NCI-H1417 (cell line): ENCODE measurements around the gene NEGR1.
A peak's percentile ranks its signal among the peaks of the same experiment; 100 is the strongest.
"Not testable (repeated sequence)": the region's sequence is repeated elsewhere in the genome, so short reads cannot be mapped to it uniquely, and the experiment has no call there.

Experiments
- DNase-seq, 3 experiments: peaks; one replicate each; lab custom pipeline; 2025; lab: John Stamatoyannopoulos, UW

Gene NEGR1

DNA sequence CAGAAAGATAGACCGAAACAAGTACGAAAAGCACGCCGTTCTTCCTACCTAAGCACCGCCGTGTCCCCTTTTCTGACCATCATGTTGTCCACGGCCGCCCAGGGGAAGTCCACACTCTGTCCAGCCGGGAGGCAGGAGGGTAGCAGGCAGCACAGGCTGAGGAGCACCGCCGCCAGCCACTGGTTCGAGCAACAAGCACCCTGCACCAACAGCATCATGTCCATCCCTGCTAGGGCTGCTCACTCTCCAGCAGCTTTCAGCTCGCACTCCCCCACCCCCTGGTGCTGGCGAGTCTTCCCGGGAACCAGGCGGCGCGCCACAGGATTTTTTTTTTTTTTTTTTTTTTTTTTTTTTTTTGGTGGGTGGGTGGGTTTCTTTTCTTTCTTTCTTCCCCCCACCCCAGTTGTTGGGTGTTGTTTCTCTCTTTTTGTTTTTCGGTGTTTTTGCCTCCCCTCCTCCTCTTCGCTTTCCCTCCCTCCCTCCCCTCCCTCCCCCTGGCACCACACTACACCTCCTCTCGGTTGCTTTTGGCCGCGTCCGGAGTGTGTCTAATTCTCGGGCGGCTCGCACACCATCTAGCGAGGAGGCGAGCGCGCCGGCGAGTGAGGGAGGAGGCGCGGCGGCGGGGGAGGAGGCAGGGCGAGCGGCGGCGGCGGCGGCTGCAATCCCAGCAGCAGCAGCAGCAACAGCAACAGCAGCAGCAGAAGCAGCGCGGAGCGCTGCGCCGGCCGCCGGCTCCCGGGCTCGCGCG is at the start of gene NEGR1:
TSS of gene NEGR1 (minus strand) at position 269 of the 751 bp plus-strand sequence.
- peak; percentile 85 to 96 (median 92) for DNase-seq

GRCh38 chr1:72326494-72326893 is 44.2 kb upstream of the NEGR1 start:
- no peak for DNase-seq

- DNase-seq, result no peak
Measured at GRCh38 chr1:72324451-72324850, 42.1 kb upstream of the NEGR1 start.

GRCh38 chr1:72322910-72323309 is 40.6 kb upstream of the NEGR1 start:
- DNase-seq, result no peak

DNA sequence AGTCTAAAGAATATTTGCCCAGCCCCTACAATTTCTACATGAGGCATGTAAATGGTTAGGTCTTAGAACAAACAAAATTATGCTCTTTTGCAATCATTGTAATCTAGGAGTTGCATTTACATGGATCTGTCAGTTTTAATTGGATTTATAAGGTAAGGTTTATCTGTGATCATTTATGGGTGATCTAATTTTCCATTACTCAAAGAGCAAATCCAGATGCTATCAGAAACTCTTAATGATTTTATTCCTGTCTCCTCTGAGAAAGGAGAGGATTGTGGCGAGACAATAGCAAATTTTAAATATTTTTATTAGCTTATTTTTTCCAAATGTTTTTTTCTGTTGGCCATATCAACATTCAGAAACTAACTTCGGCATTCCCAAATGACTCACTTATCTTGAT is 14.2 kb upstream of the NEGR1 start:
- no peak for DNase-seq

DNA sequence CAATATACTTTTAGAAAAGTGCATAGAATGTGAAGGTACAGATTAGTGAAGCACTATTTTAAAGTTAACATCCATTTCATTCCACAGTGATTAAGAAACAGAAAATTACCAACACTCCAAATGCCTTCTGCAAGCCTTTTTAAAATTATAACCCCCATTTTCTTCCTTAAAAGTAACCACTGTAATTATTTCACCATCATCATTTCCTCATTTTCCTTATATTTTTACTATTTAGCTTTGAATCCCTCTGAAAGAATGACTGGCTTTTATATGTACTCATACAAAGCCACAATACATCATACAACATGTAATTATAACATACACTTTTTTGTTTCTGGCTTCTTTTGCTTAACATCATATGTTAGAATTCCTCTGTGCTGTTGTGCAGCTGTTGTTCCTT is 6.5 kb upstream of the NEGR1 start:
- DNase-seq, result no peak

DNA sequence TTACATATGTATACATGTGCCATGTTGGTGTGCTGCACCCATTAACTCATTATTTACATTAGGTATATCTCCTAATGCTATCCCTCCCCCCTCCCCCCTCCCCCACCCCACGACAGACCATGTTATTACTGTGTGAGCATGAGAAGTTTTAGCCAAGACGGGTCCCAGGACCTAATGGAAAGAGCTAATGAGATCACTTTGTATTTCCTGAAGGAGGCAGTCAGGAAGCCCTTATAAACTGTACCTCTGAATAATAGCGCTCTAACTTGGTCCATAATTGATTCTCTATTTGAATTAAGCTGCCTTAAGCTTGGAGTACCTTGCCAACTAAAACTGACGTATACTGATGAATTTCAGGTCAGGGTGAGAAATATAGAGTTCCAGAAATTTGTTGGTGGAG is 4.1 kb upstream of the NEGR1 start:
- DNase-seq, result no peak

GRCh38 chr1:72285074-72285425 is 2.7 kb upstream of the NEGR1 start:
- peak in 2 of 3 experiments; percentile 39 to 57 for DNase-seq

- peak; percentile 68 to 91 (median 78) for DNase-seq
Measured at GRCh38 chr1:72284348-72285073, 2.2 kb upstream of the NEGR1 start.

GRCh38 chr1:72284084-72284347 is 1.7 kb upstream of the NEGR1 start:
- DNase-seq, result peak in 1 of 3 experiments; percentile 92

- DNase-seq, result peak; percentile 77 to 94 (median 93)
Measured at GRCh38 chr1:72283307-72284083, 1.2 kb upstream of the NEGR1 start.

- DNase-seq, result peak in 2 of 3 experiments; percentile 58 to 94
Measured at GRCh38 chr1:72283022-72283306, 625 bp upstream of the NEGR1 start.

- DNase-seq, result peak in 2 of 3 experiments; percentile 19 to 70
Measured at GRCh38 chr1:72281637-72282270, 585 bp downstream of the NEGR1 start.

DNA sequence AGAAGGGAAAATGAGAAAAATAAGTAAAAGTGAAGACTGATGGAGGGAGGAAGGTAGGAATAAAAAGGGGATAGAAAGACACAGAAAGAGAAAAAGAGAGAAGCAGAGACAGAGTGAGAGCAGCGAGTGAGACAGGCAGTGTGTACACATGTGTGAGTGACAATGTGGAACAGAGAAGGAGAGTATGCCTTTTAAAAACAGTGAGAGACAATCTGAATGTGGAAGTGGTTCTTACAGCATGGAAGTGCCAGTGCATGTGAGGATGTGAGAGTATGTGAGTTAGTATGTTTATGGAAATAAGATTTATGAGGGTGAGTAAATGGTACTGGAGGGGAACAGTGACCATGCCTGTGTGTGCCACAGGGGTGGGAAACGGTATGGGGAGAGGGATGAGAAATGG is 1.2 kb downstream of the NEGR1 start:
- DNase-seq, result peak in 2 of 3 experiments; percentile 17 to 41

DNA sequence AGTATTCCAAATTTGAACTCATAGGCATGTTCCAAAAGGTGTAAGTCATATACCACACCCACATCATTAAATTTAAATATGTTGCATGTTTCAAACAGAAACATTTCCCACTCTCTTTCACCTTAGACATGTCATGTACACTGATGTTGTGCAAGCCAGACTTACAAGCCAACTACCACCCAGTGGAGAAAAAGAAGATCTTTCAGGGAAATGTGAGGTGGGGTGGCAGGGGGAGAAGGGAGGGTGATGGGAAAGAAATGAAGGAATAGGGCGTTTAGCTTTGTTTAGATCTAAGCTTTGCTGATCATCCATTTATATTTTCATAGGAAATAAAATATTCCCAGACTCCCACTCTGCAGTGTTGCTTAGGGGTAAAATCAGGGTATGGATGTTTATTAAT is 1.6 kb downstream of the NEGR1 start:
- DNase-seq, result peak in 2 of 3 experiments; percentile 17 to 32

GRCh38 chr1:72280131-72280530 is 2.2 kb downstream of the NEGR1 start:
- DNase-seq, result peak in 1 of 3 experiments; percentile 0

DNA sequence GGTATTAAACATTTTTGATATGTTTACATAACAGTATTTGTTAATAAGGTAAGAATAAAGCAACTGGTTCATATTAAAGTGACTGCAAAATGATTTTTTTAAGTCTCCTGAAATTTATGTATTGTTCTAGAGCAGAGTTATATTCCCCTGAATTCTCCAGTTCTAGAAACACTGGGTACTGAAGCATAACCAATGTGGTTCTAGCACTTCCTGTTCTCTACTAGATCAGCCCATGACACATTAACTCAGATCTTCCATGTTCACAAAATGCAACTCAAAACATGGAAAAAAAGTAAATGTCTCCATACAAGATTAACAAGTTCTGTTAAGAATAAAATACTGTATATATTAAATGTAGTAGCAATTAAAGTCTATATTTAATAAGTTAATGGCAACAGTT is 3.9 kb downstream of the NEGR1 start:
- no peak for DNase-seq

DNA sequence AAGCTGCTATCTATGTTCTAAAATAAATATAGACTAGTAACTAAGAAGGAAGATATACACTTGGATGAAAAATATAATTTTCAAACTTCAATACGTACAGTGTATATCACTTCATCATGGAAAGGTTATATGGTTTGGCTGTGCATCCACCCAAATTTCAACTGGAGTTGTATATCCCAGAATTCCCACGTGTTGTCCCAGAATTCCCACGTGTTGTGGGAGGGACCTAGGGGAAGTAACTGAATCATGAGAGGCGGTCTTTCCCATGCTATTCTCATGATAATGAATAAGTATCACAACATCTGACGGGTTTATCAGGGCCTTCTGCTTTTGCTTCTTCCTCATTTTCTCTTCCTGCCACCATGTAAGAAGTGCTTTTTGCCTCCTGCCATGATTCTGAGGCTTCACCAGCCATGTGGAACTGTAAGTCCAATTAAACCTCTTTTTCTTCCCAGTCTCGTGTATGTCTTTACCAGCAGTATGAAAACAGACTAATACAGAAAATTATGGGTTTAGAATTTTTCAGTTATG is 10.7 kb downstream of the NEGR1 start:
- DNase-seq, result no peak

- no peak for DNase-seq
Measured at GRCh38 chr1:72262735-72263134, 19.6 kb downstream of the NEGR1 start.

DNA sequence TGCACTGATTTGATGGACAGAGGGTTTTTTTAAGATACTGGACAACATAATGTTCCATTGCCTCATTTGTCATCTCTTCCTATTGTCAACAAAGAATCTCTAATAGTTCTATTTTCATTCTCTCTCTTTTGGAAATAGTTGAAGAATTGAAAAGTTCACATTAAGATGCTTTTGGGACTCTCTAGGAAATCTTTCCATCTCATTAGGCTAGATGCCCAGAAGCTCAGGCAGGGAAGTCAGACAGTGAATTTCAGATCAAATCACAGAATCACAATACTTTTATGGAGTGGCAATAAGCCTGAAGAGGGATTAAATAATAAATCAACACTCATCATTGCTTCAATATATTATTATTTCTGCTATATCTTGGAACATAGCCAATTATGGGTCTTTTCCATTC is 29.2 kb downstream of the NEGR1 start:
- DNase-seq, result no peak

- DNase-seq, result no peak
Measured at GRCh38 chr1:72241397-72241796, 40.9 kb downstream of the NEGR1 start.

DNA sequence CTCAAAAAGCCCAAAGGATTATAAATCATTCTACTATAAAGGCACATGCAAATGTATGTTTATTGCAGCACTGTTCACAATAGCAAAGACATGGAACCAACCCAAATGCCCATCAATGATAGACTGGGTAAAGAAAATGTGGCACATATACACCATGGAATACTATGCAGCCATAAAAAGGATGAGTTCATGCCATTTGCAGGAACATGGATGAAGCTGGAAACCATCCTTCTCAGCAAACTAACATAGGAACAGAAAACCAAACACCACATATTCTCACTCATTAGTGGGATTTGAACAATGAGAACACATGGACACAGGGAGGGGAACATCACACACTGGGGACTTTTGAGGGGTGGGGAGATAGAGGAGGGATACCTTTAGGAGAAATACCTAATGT is 46.4 kb downstream of the NEGR1 start:
- DNase-seq, result not testable (repeated sequence)
